Activated T-cell treated with anti-CD3 and anti-CD28 coated beads, Interleukin-2, amount 50 U/mL, for 72 hours (primary cell): ENCODE results near the gene TSPO2. TPM values are rescaled to one million over a fixed set of nuclear protein-coding genes. Genes with fewer than 3 reads are reported as not detected.
A peak's percentile ranks its signal among the peaks of the same experiment; 100 is the strongest.

Experiments used
- ATAC-seq, 2 donors: fragments of 150-1000 bp; cut with Tn5 transposase; replicated peaks in 1 of 2; 2 replicates each; pipeline ENCODE4 v1.10.0; 2021; ENCODE audit warnings: moderate library complexity in 2 of 2, mild to moderate bottlenecking in 1 of 2
- DNase-seq, 2 donors: peaks; one replicate each; pipeline ENCODE4 v3.0.0; 2021 to 2022; ENCODE audit warnings: mixed read lengths in 1 of 2
- H3K27ac Mint-ChIP-seq: one replicate; pipeline ENCODE4 v1.8.0; 2022; ENCODE audit warnings: mild to moderate bottlenecking, moderate library complexity, mixed read lengths
- H3K27me3 Mint-ChIP-seq: one replicate; pipeline ENCODE4 v1.8.0; 2022; ENCODE audit warnings: low read depth, mixed read lengths
- H3K36me3 Mint-ChIP-seq, 2 donors: one replicate each; pipeline ENCODE4 v1.8.0; 2022; ENCODE audit warnings: mixed read lengths in 2 of 2, mild to moderate bottlenecking in 1 of 2; ENCODE audit not compliant: insufficient read depth in 2 of 2
- H3K4me1 Mint-ChIP-seq: one replicate; pipeline ENCODE4 v1.8.0; 2022; ENCODE audit warnings: low read depth, mixed read lengths
- H3K4me3 Mint-ChIP-seq, 2 donors: one replicate each; pipeline ENCODE4 v1.8.0; 2022; ENCODE audit warnings: mild to moderate bottlenecking in 2 of 2, mixed read lengths in 2 of 2, moderate library complexity in 2 of 2
- H3K9me3 Mint-ChIP-seq, 2 donors: one replicate each; pipeline ENCODE4 v1.8.0; 2022; ENCODE audit warnings: mixed read lengths in 2 of 2
- total RNA-seq, 2 donors: library from RNA; stranded (reverse); gene quantifications; one replicate each; pipeline ENCODE4 v1.2.3, GENCODE V29; 2022

TSPO2 gene
- total RNA-seq, 2 donors from 2014 or later: not detected

DNA sequence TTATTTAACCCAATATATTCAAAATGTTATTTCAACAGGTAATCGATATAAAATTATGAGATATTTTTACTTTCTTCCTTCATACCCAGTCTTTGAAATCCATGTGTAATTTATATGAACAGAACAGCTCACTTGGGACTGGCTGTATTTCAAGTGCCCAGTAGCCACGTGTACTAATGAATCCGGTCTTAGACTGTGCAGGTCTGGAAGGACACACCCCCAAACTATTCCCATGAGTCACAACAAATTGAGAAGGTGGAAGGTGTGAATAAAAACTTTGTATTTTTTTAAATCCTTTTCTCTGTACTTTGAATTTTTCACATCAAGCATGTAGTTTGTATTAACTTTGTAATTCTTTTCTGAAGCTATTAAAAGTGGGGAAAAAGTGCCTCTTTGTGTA lies 6.1 kb upstream of the TSPO2 start:
- H3K4me3 Mint-ChIP-seq: no peak overlapping the region
- H3K9me3 Mint-ChIP-seq: no peaks in the 10 kb centered on the region
- H3K27ac Mint-ChIP-seq: no peak overlapping the region
- no peaks in the 10 kb centered on the region for H3K27me3 Mint-ChIP-seq
- ATAC-seq: no peak
- peaks cover 8% of the 10 kb centered on the region for H3K4me1 Mint-ChIP-seq
- no peak for DNase-seq
- H3K36me3 Mint-ChIP-seq: no peaks in the 10 kb centered on the region

DNA sequence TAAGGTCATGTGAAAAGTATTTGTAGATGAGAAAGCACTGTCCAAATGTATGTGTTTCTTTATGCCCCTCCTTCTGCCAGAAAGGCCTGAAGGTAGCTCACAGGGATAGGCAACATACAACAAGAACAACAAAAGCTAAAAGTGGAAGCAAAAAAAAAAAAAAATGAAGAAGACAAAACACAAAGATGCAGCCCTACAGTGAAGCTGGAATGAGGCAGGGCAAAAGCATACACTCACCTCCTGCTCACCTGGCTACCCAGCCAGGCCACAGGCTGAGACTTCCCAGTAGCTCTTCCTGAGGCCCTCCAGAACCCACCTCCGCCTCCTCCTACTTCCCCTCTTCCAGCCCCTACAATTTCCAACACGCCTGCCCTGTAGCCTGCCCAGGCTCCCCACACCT lies 5.7 kb upstream of the TSPO2 start:
- ATAC-seq (no peak), DNase-seq (no peak)
- Mint-ChIP-seq H3K4me3 (no peak overlapping the region), H3K27ac (no peak overlapping the region), H3K36me3 (no peaks in the 10 kb centered on the region), H3K27me3 (no peaks in the 10 kb centered on the region), H3K9me3 (no peaks in the 10 kb centered on the region), H3K4me1 (peaks cover 8% of the 10 kb centered on the region)

DNA sequence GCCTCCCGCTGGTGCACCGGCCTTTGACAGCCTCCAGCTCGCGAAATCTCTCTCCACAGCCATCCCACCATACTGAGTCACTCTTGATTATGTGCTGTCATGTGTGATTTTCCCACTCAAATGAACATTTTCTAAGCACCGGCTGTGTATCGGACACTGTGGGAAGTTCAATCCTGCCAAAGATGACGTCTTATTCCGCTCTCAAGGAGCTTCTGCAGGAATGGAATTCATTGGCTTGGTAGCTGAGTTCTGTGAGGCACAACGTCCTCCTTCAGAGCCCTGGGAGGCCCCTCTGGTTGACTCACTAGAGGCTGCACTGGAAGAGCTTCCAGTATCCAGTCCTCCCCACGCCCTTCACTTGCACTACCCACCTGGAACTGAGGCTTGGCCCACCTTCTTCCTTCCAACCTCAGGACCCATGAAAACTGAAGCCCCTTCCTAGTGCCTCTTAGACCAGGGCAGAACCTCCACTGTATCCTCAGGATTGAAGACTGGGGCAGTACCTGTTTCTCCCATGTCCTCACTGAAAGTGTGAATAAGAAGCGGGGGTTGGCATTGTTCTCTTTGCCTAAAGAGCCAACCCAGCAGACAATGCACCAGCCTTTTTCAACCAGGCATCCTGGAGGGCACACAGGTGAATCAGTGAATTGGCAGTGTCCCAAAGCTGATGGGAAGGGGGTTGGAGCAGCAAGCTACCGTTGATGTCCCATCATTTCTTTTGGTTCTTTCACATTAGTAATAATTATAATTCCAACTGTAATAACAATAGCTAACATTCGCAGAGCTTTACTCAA lies 5.0 kb upstream of the TSPO2 start:
- Mint-ChIP-seq H3K36me3 (no peaks in the 10 kb centered on the region), H3K27me3 (no peaks in the 10 kb centered on the region), H3K4me1 (peaks cover 8% of the 10 kb centered on the region), H3K27ac (no peak overlapping the region), H3K9me3 (no peaks in the 10 kb centered on the region), H3K4me3 (no peak overlapping the region)
- no peak for DNase-seq
- no peak for ATAC-seq

DNA sequence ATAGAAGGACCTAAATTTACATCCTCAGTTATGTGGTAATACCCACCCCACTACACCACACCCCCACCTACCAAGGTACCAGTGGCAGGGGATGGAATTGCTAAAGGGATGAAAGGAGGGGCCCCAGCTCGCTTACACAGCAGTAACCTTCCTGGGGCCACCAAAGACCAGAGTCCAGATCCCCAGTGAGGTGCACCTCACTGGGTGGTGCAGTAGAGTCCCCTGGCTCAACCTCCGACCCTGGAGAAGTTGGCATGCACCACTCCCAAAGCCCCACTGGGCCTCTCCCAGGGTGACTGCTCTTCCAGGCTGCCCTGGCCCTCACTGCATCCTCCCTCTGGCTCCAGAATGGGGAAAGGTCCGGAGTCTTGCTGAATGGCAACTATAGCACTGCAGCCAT lies 4.1 kb upstream of the TSPO2 start:
- Mint-ChIP-seq H3K4me3 (no peak overlapping the region), H3K27ac (no peak overlapping the region), H3K36me3 (no peaks in the 10 kb centered on the region), H3K4me1 (peaks cover 8% of the 10 kb centered on the region), H3K27me3 (no peaks in the 10 kb centered on the region), H3K9me3 (no peaks in the 10 kb centered on the region)
- DNase-seq (no peak), ATAC-seq (no peak)

DNA sequence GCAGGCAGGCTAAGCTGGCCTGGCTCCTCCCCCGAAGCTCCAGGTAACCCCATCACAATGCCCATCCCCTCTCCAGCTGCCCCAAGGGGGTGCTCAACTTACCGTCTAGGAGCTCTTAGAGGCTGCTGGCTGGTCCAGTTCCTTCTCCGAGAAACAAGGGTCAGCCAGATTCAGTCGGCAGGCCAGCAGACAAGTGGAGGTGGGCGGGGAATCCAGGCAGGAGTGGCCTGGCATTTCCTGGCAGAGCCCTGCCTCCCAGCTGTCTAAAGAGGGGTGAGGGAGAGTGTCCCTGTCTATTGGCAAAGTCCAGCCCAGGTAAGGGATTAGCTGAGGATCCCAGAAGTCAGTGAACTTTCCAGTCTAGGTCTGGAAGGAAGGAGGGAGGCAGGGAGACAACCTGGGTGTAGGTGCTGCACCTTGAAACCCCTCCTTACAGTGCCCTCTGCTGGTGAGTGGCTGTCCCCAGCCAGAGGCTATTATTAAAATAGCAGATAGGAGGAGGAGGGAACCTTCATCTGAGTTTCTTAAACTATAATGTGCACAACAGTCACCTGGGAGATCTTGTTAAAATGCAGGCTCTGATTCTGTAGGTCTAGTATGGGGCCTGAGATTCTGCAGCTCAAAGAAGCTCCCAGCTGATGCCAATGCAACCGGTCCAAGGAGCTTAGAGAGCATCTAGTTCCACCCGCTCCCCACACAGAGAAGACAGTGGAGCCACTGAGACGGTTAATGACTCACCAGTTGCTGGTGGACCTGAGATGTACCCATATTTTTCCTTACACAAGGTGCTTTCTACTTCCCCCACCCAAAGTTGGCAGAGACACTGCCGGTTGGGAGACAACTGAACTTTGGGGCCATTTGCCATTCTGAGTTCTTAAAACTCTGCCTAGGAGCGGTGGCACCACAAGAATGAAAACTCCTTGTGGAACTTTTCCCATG lies 2.9 kb upstream of the TSPO2 start, which contains the start of gene UNC5CL:
UNC5CL (minus strand) TSS at position 162 of the 939 bp plus-strand sequence. CDS start 4,147 bp downstream, outside the sequence.
- Mint-ChIP-seq H3K27me3 (no peaks in the 10 kb centered on the region), H3K4me3 (no peak within 1 kb of the TSS), H3K36me3 (no peaks in the 10 kb centered on the region), H3K9me3 (no peaks in the 10 kb centered on the region), H3K27ac (no peak within 1 kb of the TSS), H3K4me1 (peaks cover 8% of the 10 kb centered on the region)
- peak; percentile 48 to 59 for ATAC-seq
- peak; percentile 54 to 63 for DNase-seq

DNA sequence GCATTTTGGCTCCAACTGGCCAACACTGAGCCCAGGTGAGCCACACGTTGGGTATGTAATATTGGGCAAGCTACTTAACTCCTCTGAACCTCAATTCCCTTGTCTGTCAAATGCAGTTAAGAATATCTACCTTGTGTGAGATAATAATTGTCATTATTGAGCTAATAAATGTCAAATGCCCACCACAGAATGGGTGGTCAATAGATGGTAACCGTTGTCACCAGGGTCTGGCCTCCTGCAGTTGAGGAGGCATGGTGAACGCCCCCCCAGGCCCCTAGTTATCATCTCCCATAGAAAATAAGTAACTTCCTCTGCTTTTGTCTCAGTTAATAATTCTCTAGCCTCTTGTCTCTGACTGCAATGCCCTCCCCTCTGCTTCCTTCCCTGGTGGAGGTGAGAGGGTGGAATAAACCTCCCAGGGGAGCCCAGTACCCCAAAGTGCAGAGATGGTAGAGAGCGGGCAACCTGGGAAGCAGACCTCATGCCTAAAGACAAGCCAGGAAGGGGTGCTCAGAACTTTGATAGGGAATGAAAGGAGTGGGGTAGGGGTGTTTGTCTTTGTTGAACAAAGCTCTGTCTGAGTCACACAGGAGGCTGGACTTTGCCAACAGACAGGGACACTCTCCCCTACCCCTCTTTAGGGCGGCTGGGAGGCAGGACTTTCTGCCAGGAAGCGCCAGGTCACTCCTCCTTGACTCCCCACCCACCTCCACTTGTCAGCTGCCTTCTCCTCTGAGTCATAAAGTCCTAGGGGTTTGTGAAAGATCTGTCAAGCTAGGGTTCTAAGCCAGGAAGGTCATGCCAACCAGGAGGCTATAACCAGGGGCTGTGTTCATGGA lies 1.9 kb upstream of the TSPO2 start:
- H3K27me3 Mint-ChIP-seq: no peaks in the 10 kb centered on the region
- peak; percentile 49 to 67 for ATAC-seq
- H3K9me3 Mint-ChIP-seq: no peaks in the 10 kb centered on the region
- peaks cover 8% of the 10 kb centered on the region for H3K4me1 Mint-ChIP-seq
- no peak overlapping the region for H3K4me3 Mint-ChIP-seq
- DNase-seq: peak; percentile 20 to 22
- no peaks in the 10 kb centered on the region for H3K36me3 Mint-ChIP-seq
- no peak overlapping the region for H3K27ac Mint-ChIP-seq

DNA sequence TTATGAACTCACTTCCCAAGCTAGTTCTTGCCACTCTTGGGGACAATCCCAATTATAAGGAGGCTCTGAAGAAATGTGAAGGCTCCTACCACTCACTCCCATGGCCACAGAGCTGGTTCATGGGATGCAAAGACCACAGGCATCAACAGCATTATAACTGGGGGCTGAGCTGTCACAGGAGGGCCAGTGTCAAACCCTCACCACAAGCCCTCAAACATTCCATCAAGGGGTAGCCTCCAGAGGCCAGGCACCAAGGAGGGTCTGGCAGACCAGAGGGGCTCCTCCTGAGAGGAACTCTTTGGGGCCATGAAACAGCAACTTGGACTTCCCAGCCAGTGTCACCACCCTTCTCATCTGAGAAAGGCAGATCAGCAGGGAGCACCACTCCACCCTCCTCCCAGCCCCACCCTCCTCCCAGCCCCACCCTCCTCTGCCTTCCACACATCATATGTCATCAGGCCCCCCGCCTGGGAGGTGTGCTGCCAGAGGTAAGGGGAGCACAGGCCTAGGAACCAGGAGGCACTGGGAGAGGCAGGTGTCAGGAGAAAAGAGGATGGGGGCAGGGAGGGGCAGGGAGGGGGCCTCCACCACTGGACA lies 1.2 kb upstream of the TSPO2 start:
- ATAC-seq (peak in 1 of 2 donors; percentile 6), DNase-seq (no peak)
- no peaks in the 10 kb centered on the region for H3K27me3 Mint-ChIP-seq
- peaks cover 8% of the 10 kb centered on the region for H3K4me1 Mint-ChIP-seq
- no peaks in the 10 kb centered on the region for H3K9me3 Mint-ChIP-seq
- H3K4me3 Mint-ChIP-seq: no peak overlapping the region
- no peak overlapping the region for H3K27ac Mint-ChIP-seq
- H3K36me3 Mint-ChIP-seq: no peaks in the 10 kb centered on the region

DNA sequence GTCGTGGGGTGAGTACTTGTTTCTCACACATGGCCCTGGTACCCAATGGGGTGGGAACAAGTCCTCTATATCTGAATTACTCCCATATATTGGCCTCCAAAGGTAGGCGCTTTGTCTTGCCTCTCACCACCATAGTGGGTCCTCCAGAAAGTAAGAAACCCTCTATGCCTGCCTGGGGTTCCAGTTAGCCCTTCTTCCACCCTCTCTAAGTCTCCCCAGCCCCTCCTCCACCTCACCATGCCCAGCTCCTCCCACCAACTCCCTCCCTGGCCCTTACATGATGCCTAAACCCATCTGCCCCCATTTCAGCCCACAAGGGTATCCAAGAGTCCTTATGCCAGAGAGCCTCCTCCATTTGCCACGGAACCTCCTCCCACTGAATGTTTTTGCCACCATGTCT lies 884 bp downstream of the TSPO2 start:
- Mint-ChIP-seq H3K9me3 (no peaks in the 10 kb centered on the region), H3K4me1 (peaks cover 8% of the 10 kb centered on the region), H3K36me3 (no peaks in the 10 kb centered on the region), H3K27me3 (no peaks in the 10 kb centered on the region), H3K4me3 (no peak overlapping the region), H3K27ac (no peak overlapping the region)
- ATAC-seq (no peak), DNase-seq (no peak)

DNA sequence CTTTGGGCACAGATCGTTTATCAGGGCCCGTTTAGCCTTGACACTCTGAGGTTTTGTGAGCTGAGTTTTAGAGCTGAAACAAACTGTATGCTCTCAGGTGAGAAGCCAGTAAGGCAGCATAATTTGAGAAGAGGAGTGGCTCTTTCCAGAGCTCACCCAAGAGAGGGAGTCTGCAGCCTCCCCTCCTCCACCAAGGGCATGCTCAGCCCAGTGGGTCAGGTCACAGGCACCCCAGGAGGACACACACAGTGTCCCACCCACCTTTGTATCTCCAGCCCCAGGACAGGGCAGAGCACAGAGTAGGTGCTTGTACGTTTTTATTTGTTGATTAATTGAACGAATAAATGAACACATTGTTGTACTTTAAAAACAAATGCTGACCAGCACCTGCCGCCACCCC lies 3.4 kb downstream of the TSPO2 start:
- no peaks in the 10 kb centered on the region for H3K27me3 Mint-ChIP-seq
- H3K4me3 Mint-ChIP-seq: no peak overlapping the region
- ATAC-seq: no peak

DNA sequence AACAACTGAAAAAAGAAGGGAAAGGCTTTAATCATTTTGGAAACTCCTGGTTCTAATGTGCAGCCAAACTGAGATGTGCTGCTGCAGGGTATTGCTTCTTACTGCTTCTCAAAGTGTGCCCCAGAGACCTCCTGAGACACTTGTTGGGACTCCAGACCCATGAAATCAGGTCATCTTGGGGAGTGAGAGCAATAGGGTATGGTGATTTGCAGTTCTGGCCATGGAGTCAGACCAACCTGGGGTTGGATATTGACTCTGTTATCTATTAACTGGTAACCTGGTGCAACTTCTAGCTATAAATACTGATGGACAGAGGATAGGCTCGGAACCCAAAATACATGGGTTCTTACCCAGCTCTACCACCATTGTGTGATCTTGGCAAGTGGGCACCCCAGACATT lies 3.8 kb downstream of the TSPO2 start:
- DNase-seq (no peak), ATAC-seq (no peak)
- H3K4me1 Mint-ChIP-seq: no peaks in the 10 kb centered on the region
- H3K9me3 Mint-ChIP-seq: no peaks in the 10 kb centered on the region
- H3K27ac Mint-ChIP-seq: no peak overlapping the region
- H3K36me3 Mint-ChIP-seq: no peaks in the 10 kb centered on the region
- no peaks in the 10 kb centered on the region for H3K27me3 Mint-ChIP-seq
- no peak overlapping the region for H3K4me3 Mint-ChIP-seq

More for the DNA sequence above, 3.4 kb downstream of the TSPO2 start:
- no peak for DNase-seq
- Mint-ChIP-seq H3K27ac (no peak overlapping the region), H3K9me3 (no peaks in the 10 kb centered on the region), H3K36me3 (no peaks in the 10 kb centered on the region), H3K4me1 (peaks cover 3% of the 10 kb centered on the region)

DNA sequence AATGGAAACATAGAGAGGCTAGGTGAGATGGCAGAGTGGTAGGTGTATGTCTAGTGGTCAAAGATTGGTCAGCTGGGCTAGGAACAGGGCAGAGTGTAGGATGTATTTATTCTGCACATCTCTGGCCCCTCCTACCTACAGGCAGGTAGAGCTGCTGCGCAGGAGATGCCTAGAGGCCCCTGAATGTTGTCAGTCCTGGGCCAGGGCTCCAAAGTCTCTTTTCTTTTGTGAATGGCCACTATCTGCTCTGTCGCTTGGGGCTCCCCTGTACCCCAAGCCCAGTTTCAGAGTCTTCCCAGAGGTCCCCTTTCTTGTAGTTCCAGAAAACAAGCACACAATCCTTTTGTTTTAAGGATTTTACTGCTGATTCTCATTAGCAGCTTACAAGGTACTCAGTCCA lies 5.0 kb downstream of the TSPO2 start:
- ATAC-seq (no peak), DNase-seq (no peak)
- H3K4me3 Mint-ChIP-seq: no peak overlapping the region
- H3K27ac Mint-ChIP-seq: no peak overlapping the region
- H3K27me3 Mint-ChIP-seq: no peaks in the 10 kb centered on the region
- peaks cover 7% of the 10 kb centered on the region for H3K4me1 Mint-ChIP-seq
- H3K36me3 Mint-ChIP-seq: peaks cover 3 to 4% of the 10 kb centered on the region in 2 donors
- no peaks in the 10 kb centered on the region for H3K9me3 Mint-ChIP-seq
